HG03103 (cell line): ENCODE measurements around the gene GTPBP6.

Experiments
- ATAC-seq: cut with Tn5 transposase; IDR thresholded peaks from one replicate; pipeline ENCODE4 v1.9.1; 2021; ENCODE audit warnings: low read depth; ENCODE audit not compliant: unreplicated experiment

The GTPBP6 gene

GRCh38 chrX:318739-319578 is at the start of gene GTPBP6:
TSS of gene GTPBP6 (minus strand) at chrX:318796. CDS start at chrX:318787, 9 bp downstream.
- peak; percentile 64 for ATAC-seq

- no peak for ATAC-seq
Observed at GRCh38 chrX:367866-368265, 49.3 kb upstream of the GTPBP6 start.

- no peak for ATAC-seq
Observed at GRCh38 chrX:367349-367748, 48.8 kb upstream of the GTPBP6 start.

- ATAC-seq, result no peak
Observed at GRCh38 chrX:363621-364375, 45.2 kb upstream of the GTPBP6 start.

GRCh38 chrX:362937-363620 is 44.5 kb upstream of the GTPBP6 start:
- no peak for ATAC-seq

GRCh38 chrX:362351-362750 is 43.8 kb upstream of the GTPBP6 start:
- no peak for ATAC-seq

- no peak for ATAC-seq
Observed at GRCh38 chrX:361231-362145, 42.9 kb upstream of the GTPBP6 start.

GRCh38 chrX:360496-361150 is 42.0 kb upstream of the GTPBP6 start:
- no peak for ATAC-seq

GRCh38 chrX:358651-359143 is 40.1 kb upstream of the GTPBP6 start:
- ATAC-seq, result no peak

GRCh38 chrX:357693-358471 is 39.3 kb upstream of the GTPBP6 start:
- ATAC-seq, result no peak

GRCh38 chrX:357035-357692 is 38.6 kb upstream of the GTPBP6 start:
- ATAC-seq, result no peak

- ATAC-seq, result no peak
Observed at GRCh38 chrX:356385-357034, 37.9 kb upstream of the GTPBP6 start.

GRCh38 chrX:355329-356050 is 36.9 kb upstream of the GTPBP6 start:
- ATAC-seq, result no peak

GRCh38 chrX:353566-354535 is 35.3 kb upstream of the GTPBP6 start:
- no peak for ATAC-seq

- ATAC-seq, result no peak
Observed at GRCh38 chrX:352582-353314, 34.2 kb upstream of the GTPBP6 start.
